GM12892 (cell line): ENCODE data around the gene KRT10.

Experiments used
- POLR2A ChIP-seq: IDR thresholded peaks from 2 replicates; pipeline ENCODE4 v1.6.1; 2011; ENCODE audit warnings: low read depth, low read length, control low read depth
- POLR2AphosphoS5 ChIP-seq: IDR thresholded peaks from 2 replicates; pipeline ENCODE4 v1.6.1; 2011; ENCODE audit warnings: low read depth, low read length, control low read depth
- TAF1 ChIP-seq: IDR thresholded peaks from 2 replicates; pipeline ENCODE4 v1.6.1; 2011; ENCODE audit warnings: low read depth, mild to moderate bottlenecking, control low read depth, low read length, borderline replicate concordance

DNA sequence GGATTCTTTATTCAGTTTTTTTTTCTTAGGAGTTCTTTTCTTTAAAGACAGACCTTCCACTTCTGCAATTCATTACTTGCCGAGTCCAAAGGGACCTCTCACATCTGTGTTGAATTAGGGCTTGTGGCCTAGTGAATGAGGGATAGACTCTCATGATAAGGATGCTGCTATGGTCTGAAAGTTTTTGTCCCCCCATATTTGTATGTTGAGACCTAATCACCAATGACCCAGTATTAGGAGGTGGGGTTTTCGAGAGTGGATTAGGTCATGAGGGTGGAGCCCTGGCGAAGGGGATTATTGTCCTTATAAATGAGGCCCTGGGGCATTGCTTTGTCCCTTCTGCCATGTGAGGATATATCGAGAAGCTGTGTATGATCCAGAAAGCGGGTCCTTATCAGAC, 35.1 kb upstream of the KRT10 start:
- no peak for TF ChIP-seq POLR2A
- no peak for TF ChIP-seq POLR2AphosphoS5
- TF ChIP-seq TAF1, result no peak
